NCI-H146 treated with DMSO at 0.1 percent for 48 hours (cell line): Measurements from ENCODE around the gene USP21.
A peak's percentile ranks its signal among the peaks of the same experiment; 100 is the strongest.

ENCODE experiments used
- DNase-seq: peaks from one replicate; lab custom pipeline; 2025; ENCODE audit not compliant: unreplicated experiment; lab: John Stamatoyannopoulos, UW

Gene USP21

DNA sequence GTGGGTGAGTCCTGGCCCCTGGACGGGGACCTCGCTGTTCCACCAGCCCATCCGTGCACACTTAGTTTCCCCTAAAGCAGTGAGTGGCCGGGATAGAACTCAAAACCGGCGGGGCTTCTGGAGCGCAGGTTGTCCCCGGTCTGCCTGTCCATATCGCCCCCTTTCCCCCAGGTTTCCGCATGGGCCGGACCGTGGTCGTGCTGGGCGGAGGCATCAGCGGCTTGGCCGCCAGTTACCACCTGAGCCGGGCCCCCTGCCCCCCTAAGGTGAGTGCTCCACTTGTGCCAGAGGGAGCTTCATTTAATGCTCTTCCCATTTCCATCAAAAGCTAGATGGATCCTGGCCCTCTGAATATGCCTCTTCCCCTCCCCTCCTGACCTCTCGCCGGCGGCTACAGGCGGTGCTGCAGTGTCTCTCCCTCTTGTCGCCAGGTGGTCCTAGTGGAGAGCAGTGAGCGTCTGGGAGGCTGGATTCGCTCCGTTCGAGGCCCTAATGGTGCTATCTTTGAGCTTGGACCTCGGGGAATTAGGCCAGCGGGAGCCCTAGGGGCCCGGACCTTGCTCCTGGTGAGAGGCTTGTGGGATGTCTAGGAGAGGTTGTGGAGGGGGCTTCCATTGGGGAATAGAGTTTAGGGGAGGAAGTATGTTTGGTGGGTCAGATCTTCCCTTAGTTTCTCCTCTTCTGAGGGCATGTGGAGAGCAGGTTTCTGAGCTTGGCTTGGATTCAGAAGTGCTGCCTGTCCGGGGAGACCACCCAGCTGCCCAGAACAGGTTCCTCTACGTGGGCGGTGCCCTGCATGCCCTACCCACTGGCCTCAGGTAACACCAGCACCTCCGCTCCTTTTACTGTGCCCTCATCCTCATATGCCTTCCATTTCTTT lies 7.6 kb downstream of the USP21 start:
- peak; percentile 16 for DNase-seq

DNA sequence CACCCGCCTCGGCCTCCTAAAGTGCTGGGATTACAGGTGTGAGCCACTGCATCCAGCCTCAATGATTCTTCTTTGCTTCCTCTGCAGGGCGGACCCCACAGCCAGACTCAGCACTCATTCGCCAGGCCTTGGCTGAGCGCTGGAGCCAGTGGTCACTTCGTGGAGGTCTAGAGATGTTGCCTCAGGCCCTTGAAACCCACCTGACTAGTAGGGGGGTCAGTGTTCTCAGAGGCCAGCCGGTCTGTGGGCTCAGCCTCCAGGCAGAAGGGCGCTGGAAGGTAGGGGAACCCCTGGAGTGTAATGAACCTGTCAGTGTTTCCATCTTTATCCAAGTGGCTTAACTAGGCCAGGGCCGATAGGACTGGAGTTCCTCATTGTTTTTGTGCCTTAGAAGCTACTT lies 9.6 kb downstream of the USP21 start:
- DNase-seq, result no peak

DNA sequence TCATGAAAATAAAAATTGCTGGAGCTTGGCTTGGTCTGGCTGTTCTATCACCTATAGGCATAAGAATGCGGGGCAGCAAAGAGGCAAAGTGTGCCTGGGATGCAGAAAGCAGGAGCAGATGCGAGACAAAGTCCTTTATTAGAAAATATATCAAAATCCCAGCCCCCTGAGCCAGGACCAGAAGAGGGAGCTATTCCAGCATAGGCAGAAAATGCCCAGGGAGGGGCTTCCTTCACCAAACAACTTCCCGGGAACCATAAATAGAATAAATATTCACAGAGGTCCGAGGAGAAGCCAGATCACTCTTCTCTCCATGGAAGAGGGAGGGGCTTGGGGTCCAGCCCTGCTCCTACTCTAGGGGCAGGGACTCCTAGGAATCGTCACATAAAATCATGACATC lies 11.9 kb downstream of the USP21 start:
- no peak for DNase-seq

DNA sequence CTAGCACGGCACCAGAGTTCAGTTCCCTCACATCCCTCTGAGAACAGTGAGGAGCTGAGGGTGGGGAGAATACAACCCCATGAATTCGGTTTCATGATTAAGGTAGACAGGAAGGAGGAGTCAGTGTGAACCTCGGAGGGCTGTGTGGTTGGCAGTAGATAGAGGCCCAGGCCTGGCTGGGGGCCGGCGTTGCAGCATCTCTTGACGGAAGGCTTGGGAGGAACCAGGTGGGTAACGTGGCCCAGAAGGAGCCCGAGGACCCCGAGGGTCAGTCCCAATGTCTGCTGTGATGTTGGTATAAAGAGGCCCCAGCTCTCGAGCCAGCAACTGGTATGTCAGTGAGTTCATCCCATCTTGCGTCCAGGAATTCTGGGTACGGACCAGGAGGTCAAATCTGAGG lies 12.4 kb downstream of the USP21 start:
- DNase-seq, result no peak

DNA sequence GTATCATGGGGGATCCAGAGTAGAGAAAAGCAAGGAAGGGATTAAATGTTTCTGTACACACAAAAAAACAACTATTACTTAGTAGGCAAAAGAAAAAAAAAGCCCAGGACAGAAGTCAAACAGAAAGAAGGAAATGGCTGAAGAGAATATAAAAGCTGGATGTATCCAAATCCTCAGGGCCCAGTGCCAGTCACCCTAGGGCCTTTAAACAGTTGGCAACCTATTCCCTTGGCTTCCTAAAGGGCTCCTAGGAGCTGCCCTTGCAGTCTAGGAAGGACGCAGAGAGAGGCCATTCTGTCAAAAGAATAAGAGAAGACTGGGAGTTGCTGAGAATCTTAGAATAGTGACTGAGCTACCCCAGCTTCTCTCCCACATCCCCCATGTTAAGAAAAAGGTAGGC lies 13.0 kb downstream of the USP21 start:
- DNase-seq, result no peak

DNA sequence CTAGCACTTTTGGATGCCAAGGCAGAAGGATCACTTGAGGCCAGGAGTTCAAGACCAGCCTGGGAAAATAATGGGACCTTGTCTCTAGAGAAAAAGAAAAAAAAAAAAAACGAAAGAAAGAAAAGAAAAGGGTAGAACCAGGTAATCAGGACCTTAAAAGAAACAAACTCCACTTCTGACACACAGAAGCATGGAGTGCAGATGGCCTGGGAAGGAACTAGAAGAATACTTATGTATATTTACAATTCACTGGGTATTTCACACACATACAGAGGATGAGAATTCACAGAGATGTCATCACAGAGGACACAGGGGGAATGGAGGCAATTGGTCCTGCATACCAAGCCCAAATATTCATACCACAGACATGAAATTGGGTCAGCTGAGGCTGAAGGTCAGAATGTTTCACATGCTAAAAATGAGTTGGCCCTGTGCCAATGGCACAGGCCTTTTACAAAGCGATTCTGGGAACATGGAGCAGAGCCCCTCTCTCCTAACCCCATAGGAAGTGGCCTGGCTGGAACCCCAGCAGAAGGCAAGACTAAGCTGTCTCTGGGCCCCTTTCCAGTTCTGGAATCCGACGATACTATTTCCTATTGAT lies 13.6 kb downstream of the USP21 start:
- no peak for DNase-seq

DNA sequence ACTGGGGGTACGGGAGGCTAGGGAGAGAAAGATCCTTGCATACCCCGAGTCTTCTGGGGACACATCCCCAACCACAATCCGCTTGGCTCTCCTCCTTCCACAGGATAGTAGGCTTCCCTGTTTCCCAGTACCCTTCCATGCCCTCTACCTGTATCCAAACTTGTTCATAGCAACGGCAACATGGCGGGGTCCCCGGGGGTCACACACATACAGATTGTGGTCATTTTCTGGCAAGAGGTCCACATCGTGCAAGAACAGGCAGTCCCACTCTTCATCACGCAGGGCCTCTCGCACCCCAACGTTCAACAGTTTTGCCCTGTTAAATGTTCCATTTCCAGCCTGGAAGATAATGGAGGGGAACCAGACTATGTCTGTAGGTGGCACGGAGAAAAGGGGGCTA lies 14.4 kb downstream of the USP21 start:
- no peak for DNase-seq

DNA sequence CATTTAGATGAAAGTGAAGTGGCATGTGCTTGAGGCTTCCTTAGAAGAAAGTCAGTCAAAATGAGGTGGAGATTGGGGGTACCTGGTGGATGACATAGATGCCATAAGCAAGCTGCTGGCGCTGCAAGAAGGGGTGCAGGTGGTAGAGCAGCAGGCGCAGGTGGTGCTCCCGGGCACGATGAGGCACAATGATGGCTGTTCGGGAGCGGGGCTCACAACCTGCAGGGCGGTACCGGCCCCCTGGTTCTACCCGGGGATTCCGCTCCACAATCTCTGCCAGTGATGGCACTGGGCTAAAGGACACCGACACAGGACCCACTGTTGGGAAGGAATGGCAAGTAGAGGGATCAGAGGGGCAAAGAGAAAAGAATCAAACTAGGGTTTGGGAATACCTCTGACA lies 15.6 kb downstream of the USP21 start:
- DNase-seq, result no peak

DNA sequence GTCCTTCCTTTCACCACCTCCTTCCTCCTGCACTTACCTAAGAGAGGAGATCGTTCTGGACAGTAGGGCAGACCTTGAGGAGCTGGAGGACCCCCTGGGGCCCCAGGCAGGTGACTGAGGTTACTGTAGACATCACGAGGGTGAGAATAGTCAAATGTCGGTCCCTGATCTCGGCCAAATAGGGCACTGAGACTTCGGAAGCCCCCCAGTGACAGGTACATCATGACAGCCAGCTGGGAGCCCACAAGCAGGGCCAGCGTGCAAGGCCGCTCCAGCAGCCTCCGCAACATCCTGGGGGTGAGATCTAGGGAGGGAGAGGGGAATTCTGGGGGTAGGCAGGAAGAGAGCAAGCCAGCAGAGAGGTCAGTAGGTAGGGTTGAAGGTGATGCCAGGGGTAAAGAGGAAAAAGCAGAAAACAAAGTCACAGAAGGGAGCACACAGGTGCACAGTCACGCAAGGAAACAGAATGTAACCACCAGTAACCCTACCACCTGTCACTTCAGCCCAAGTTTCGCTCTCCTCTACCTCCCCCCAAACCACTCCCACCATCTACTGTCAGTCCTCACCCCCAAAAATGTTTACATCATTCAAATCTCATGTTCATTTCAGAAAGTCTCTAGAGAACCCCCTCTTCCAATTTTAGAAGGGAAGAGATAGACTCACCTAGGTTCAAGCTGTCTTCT lies 16.6 kb downstream of the USP21 start:
- no peak for DNase-seq

DNA sequence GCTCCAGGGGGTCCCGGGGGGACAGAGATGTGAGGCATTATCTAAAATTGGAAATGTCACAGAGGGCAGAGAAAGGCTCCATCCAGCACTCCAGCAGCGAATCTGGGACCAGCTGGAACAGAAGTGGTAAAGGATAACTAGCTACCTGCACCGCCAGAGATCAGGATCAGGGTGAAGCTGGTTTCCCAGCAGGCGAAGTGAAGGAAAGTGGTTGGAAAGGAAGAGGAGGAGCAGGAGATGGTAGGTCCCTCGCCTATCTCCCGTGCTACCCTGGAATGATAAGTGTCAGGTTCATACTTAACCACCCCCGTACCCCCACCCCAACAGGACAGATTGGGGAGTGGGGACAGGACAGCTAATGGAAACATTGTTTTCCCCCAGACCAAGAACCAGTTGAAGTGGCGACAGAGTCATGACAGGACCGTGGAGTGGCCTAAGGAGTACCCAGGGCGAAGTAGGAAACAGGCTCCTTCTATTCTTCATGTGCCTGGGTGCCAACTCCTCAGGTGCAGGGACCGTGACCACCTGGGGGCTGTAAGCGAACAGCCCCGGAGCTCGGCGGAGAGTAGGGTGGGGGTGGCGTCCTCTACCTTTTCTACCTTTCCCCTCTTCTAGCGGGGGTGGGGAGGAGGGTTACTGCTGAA lies 17.3 kb downstream of the USP21 start:
- no peak for DNase-seq

DNA sequence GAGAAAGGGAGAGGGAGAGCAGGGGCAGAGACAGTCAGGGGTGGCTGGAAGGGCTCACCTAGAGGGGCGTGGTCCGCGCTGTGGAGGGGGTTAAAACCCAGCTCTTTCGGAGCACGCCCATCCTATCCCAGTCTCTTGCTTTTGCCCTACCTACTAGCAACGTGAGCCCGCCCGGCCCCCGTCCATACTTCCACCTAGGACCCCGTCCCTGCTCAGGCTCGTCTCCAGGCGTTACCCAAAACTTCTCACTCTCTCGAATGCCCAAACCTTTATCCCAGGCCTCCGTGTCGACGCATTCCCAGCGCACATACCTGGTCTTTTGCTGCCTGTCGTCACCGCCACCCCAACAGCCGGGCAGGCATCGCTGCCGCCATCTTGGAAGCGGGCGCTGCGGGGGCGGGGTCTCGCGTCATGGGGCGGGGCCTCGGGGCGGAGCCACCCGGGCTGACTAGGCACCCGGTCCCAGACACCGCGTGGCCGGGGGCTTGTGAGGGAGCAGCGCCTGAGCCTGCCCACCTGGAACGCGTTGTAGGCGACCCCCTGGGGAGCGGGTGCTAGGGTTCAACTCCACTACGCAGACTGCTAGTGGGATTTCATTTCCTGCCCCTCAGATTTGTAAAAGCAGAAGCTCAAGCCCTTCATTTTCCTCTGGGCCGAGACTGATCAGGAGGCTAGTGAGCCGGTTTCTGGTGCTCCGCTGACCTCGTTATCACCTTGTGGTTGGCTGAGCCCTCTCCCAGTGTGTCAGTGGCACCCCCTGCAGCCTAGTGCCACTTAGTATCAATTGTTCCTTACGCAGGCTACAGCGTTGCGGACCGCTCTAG lies 18.0 kb downstream of the USP21 start, which contains the start of gene B4GALT3:
B4GALT3 (minus strand) TSS at position 396 of the 824 bp plus-strand sequence. CDS start 1,447 bp downstream, outside the sequence.
- peak; percentile 81 for DNase-seq

DNA sequence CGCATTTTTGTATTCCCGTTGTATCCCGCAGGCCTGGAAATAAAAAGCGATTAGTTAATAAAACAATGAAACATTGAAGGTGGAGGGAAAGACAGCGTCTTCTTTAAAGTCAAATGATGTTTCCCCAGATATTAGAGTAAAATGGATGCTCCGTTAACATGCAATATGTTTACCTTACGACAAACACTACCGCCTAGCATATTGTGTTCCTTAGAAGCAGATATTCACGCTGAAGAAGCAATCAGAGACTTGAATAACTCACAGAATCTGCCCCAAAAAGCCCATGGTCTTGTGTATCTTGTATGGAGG lies 18.6 kb downstream of the USP21 start:
- no peak for DNase-seq

DNA sequence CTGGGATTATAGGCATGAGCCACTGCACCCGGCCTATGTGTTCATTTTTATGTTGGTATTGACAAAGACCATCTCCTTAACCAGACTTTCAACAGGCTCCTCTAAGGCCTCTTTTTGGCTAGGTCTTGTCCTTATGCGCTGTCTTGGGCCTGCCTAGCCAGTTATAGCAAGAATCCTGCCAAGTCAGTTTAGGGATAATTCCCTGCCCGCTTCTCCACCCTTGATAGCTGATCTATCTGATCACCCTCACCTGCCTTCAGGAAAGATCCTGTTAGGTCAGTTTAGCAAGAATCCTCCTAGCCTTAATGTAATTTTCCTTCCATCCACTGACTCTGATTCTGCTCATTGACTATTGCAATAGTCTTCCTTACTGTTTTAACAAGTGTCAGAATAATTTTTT lies 20.4 kb downstream of the USP21 start:
- no peak for DNase-seq

DNA sequence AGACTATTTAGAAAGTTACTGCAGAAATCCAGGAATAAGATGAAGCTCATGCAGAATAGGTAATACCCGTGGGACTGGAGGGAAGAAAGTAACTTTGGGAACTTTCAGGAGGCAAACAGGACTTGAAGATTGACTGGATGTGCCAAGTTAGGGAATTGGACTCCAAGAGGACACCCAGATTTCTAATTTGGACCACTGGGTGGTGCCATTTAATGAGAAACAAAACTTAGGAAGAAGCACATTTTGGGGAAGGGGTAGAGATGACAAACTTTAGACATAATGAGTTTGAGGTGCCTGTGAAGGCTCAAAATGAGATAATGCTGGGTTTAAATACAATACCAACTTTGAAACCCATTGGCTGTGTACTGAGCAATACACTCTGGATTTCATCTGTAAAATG lies 21.3 kb downstream of the USP21 start:
- no peak for DNase-seq

DNA sequence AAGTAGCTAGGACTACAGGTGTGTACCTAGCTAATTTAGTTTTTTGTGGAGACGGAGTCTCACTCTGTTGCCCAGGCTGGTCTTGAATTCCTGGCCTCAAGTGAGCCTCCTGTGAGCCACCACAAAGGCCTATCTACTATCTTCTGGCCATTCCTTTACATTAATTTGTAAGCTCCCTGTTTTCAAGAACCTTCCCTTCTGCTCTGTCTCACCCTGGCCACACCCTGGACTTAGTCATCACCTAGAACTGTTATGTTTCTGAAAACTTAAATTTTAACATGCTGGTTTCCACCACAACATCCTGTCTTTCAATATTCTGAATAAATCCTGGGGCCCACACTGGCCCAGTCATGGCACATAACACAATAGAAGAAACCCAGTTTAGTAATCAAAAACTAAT lies 22.9 kb downstream of the USP21 start:
- no peak for DNase-seq

DNA sequence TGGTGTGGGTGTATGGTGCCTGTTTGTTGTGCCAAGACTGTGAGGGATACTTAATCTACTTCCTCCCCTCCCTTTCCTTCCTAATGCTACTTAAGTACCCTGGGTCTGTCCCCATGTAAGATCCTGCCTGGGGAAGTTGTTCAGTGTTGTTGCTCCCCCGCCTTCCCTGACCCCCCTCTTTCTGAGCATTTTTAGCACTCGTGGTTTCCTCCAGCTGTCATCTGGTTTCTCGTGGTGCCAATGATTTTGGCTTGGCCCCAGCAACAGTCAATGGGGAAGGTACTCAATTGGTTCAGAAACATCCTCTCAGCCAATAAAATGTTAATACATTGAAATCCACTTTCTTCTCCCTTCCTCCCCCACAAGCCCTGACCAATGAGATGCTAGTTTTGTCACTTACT lies 26.0 kb downstream of the USP21 start:
- DNase-seq, result no peak

DNA sequence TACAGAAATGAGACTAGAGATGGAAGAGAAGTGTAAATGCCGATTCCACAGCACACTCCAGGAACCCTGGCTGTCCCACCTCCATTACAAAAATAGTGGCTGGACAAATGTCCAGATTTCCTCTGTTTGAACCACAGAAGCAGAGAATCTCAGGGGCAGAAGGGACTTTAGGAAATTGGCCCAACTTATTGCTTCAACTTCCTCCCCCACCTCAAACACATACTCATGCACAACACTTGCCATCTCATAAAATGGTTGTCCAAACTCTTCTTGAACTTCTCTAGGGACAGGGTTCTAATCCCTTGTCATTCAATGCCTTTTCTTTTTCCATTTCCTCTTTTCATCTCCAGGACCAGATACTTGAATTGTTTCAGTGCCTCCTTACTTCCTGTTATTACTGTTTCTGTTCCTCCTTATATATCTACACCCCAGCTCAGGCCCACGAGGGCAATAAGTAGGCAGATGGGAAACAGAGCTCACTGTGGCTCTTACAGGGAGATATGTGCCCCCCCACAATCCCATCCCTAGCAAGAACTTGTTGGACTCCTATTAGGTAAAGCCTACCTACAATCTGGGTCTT lies 26.5 kb downstream of the USP21 start:
- no peak for DNase-seq

DNA sequence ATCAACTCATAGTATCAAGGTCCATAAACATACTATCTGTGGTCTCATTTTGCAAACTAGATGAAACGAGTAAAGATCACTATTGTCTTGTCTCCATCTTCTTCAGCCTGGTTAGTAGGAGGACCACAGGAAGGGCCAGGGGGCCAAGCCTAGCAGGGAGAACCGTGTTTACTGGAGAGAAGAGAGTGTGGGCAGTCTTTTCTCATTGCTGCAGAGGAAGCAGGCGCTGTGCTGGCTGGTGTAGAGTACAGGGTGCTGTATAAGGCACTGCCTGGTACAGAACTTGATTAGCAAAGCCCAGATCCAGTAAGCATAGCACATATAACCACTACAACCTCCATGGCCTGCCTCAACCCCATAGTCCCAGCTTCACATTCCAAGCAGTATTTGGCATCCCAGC lies 28.0 kb downstream of the USP21 start:
- DNase-seq, result no peak

DNA sequence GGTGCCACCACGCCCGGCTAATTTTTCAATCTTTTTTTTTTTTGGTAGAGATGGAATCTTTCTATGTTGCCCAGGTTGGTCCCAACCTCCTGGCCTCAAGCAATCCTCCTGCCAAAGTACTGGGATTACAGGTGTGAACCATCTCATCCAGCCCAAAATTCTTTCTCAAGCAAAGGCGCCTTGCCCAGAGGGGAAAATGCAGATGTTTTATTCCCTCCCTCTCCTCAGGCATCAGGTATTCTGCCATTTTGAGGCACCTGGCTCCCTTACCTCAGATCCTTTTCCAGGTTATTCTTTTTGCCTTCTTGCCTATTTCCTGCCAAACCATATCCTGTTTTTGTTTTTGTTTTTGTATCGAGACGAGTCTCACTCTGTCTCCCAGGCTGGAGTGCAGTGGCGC lies 29.1 kb downstream of the USP21 start:
- DNase-seq, result no peak

DNA sequence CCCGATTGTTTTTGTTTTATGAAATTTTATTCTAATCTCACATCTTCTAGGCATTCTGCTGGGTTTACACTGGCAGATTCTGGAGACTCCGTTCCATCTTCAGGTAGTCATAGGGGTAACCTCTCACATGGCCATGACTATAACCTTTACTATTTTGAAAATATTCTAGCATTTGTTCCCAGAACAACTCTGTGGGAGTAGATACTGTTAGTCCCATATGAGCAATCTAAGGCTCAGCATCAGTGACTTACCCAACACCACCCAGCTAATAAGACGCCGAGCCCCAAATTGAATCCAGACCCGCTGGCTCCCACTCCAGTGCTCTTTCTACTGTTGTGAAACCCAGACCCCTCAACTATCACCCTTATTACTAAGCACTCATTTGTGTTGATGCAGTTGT lies 29.7 kb downstream of the USP21 start:
- DNase-seq, result no peak
